ENCODE measurements around the gene PSRC1.

PSRC1 gene

GRCh38 chr1:109283748-109284600 lies 1.0 kb upstream of the PSRC1 start:
- TF ChIP-seq GATA1 (IDR thresholded peaks at IDR 0.05; ENCODE audit: low read depth, low read length), result no peak
- no peak for TF ChIP-seq POLR2A (IDR thresholded peaks at IDR 0.05; ENCODE audit: low read length)
- DNase-seq, result no peak

GRCh38 chr1:109282497-109282951 lies 421 bp downstream of the PSRC1 start:
- no peak for TF ChIP-seq GATA1 (IDR thresholded peaks at IDR 0.05; ENCODE audit: low read depth, low read length)
- TF ChIP-seq POLR2A (IDR thresholded peaks at IDR 0.05; ENCODE audit: low read length), result no peak
- no peak for DNase-seq

DNA sequence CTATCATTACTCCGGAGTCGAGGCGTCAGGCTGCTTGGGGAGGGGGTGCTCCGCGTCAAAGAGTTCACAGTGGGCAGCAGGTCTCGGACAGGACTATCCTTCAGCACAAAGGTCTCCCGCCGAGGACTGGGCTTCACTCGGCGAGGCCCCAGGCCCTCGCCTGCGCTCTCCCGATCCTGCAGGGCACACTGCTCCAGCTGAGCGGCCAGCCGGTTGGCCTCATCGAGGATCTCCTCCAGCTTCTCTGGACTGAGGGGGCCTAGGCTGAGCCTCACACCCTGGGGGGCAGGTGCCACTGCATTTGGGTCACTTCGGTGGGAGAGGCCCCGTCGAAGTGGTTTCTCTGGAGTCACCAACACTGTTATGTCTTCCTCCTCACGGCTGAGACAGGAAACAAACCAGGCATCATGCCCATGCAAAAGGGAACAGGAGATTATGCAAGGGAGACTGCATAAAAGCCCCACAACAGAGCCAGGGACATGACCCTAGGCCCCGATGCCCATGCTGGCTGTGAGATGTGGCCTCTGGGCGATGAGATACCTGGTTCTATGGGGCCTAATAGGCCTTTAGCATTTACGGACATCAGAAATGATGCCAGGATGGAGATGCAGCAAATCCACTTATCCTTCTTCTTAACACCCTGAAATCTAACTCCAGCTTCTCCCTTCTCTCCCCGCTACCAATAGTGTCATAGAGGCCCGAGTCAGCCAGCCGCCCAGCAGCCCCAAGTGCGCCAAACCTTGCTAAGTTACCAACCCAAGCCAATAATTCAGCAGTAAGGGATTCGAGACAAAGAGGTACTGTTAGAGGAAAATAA lies 1.1 kb downstream of the PSRC1 start:
- TF ChIP-seq POLR2A (IDR thresholded peaks at IDR 0.05; ENCODE audit: low read length) (no peak), GATA1 (IDR thresholded peaks at IDR 0.05; ENCODE audit: low read depth, low read length) (no peak)
- DNase-seq, result peak; percentile 21 to 24

GRCh38 chr1:109280862-109281261 lies 2.1 kb downstream of the PSRC1 start:
- no peak for DNase-seq
- TF ChIP-seq GATA1 (IDR thresholded peaks at IDR 0.05; ENCODE audit: low read depth, low read length) (no peak), POLR2A (IDR thresholded peaks at IDR 0.05; ENCODE audit: low read length) (no peak)

GRCh38 chr1:109279615-109280278 lies 3.2 kb downstream of the PSRC1 start:
- DNase-seq, result no peak
- TF ChIP-seq POLR2A (IDR thresholded peaks at IDR 0.05; ENCODE audit: low read length) (no peak), GATA1 (IDR thresholded peaks at IDR 0.05; ENCODE audit: low read depth, low read length) (no peak)

DNA sequence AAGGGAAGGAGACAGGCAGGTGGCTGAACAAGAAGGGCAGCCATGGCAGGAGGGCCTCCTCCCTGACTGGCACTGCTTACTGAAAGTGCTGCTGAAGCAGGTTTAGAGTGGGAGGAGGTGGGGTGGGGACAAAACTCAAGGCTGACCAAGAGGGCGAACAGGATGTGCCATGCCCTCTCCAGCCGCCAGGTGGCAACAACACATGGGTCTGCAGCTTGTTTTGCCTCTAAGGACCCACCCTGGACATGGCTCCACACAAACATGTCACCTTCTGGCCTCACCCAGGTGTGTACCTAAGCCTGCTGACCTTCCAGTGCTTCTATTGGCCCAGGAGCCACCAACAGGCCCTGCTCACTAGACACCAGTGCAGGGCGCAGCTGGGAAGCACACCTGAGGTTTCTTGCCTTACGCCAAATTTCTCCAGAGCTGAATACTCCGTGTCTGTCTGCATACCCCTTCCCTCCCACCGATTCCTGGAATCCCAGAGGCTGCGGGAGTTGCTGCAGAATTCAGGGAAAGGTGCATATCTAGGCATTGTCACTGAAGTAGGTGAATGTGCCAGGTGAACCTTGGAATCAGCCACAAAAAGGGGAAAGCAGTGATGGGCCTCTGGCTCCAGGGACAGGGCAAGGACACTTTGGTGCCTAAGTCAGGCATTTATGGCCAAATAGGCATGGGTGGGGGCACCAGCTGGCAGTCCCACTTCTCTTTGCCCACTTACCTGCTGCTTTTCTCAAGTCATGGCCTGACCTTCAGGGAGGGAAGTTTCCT lies 5.3 kb downstream of the PSRC1 start:
- peak; percentile 78 to 84 for DNase-seq
- no peak for TF ChIP-seq GATA1 (IDR thresholded peaks at IDR 0.05; ENCODE audit: low read depth, low read length)

GRCh38 chr1:109275706-109276345 lies 7.1 kb downstream of the PSRC1 start:
- TF ChIP-seq GATA1 (IDR thresholded peaks at IDR 0.05; ENCODE audit: low read depth, low read length) (no peak), POLR2A (IDR thresholded peaks at IDR 0.05; ENCODE audit: low read length) (no peak)
- no peak for DNase-seq

DNA sequence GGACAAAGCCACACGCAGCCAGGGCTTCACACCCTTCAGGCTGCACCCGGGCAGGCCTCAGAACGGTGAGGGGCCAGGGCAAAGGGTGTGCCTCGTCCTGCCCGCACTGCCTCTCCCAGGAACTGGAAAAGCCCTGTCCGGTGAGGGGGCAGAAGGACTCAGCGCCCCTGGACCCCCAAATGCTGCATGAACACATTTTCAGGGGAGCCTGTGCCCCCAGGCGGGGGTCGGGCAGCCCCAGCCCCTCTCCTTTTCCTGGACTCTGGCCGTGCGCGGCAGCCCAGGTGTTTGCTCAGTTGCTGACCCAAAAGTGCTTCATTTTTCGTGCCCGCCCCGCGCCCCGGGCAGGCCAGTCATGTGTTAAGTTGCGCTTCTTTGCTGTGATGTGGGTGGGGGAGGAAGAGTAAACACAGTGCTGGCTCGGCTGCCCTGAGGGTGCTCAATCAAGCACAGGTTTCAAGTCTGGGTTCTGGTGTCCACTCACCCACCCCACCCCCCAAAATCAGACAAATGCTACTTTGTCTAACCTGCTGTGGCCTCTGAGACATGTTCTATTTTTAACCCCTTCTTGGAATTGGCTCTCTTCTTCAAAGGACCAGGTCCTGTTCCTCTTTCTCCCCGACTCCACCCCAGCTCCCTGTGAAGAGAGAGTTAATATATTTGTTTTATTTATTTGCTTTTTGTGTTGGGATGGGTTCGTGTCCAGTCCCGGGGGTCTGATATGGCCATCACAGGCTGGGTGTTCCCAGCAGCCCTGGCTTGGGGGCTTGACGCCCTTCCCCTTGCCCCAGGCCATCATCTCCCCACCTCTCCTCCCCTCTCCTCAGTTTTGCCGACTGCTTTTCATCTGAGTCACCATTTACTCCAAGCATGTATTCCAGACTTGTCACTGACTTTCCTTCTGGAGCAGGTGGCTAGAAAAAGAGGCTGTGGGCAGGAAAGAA lies 8.1 kb downstream of the PSRC1 start:
- TF ChIP-seq GATA1 (IDR thresholded peaks at IDR 0.05; ENCODE audit: low read depth, low read length), result no peak
- TF ChIP-seq POLR2A (IDR thresholded peaks at IDR 0.05; ENCODE audit: low read length), result no peak
- DNase-seq, result no peak

GRCh38 chr1:109273570-109274288 lies 9.2 kb downstream of the PSRC1 start:
- DNase-seq, result no peak
- TF ChIP-seq POLR2A (IDR thresholded peaks at IDR 0.05; ENCODE audit: low read length) (no peak), GATA1 (IDR thresholded peaks at IDR 0.05; ENCODE audit: low read depth, low read length) (no peak)

GRCh38 chr1:109272831-109273547 lies 10.0 kb downstream of the PSRC1 start:
- no peak for DNase-seq
- TF ChIP-seq POLR2A (IDR thresholded peaks at IDR 0.05; ENCODE audit: low read length) (no peak), GATA1 (IDR thresholded peaks at IDR 0.05; ENCODE audit: low read depth, low read length) (no peak)
